GM12878 (cell line): ENCODE data around the gene SETD7. TPM values are rescaled to one million over a fixed set of nuclear protein-coding genes. Genes with fewer than 3 reads are reported as not detected.

ENCODE experiments used
- ATAC-seq: fragments of 200-7000 bp; cut with Tn5 transposase; 3 replicates; pipeline ENCODE4 v1.9.1; 2020; ENCODE audit warnings: mild to moderate bottlenecking, moderate library complexity
- BruUV-seq: library from RNA; stranded (reverse); fragments of 400-500 nt; replicated peaks from 2 replicates; lab custom pipeline; 2021; lab: Mats Ljungman, UMichigan
- CTCF ChIA-PET: fragments of 300-600 bp; sonication (Branson Sonifier 250); formaldehyde crosslinking; extraction: SDS; loops from one replicate; lab custom pipeline; 2021; ENCODE audit warnings: inconsistent platforms; lab: Yijun Ruan, JAX
- POLR2A ChIA-PET: fragments of 350-600 bp; formaldehyde crosslinking; extraction: SDS; loops from one replicate; lab custom pipeline; 2021; ENCODE audit warnings: inconsistent platforms; lab: Charles Lee
- RAD21 ChIA-PET: fragments of 300-600 bp; sonication (Branson Sonifier 250); formaldehyde crosslinking; loops from one replicate; lab custom pipeline; 2023; ENCODE audit warnings: antibody characterized with exemption; ENCODE audit not compliant: unreplicated experiment; lab: Charles Lee
- SMC1A ChIA-PET: fragments of 300-600 bp; sonication (Branson Sonifier 250); formaldehyde crosslinking; loops from one replicate; lab custom pipeline; 2023; ENCODE audit not compliant: unreplicated experiment, uncharacterized antibody; lab: Charles Lee
- DNase-seq: peaks from one replicate; pipeline ENCODE4 v3.0.0-alpha.2; 2011; ENCODE audit warnings: low read depth, low spot score
- FAIRE-seq: peaks from 3 replicates; lab custom pipeline; 2011; peaks lifted over from hg19 to GRCh38; lab: Jason Lieb, UNC
- H2AFZ ChIP-seq: 2 replicates; pipeline ENCODE4 v1.6.0; 2011; ENCODE audit warnings: low read depth, low read length, control low read depth; ENCODE audit not compliant: control insufficient read depth
- H3K27ac ChIP-seq: 2 replicates; pipeline ENCODE4 v1.5.1; 2011; ENCODE audit warnings: control low read depth; ENCODE audit not compliant: control insufficient read depth, insufficient read depth
- H3K27me3 ChIP-seq, 2 experiments: replicated peaks in 1 of 2; 2 replicates each; pipeline versions ENCODE4 v1.6.0 to v1.6.1; 2011; ENCODE audit warnings: low read length in 1 of 2; ENCODE audit not compliant: control insufficient read depth in 2 of 2, insufficient read depth in 2 of 2
- H3K36me3 ChIP-seq, 2 experiments: 2 replicates each; pipeline ENCODE4 v1.5.1; 2011; ENCODE audit warnings: low read length in 1 of 2; ENCODE audit not compliant: control insufficient read depth in 2 of 2, insufficient read depth in 2 of 2
- H3K4me1 ChIP-seq: 2 replicates; pipeline ENCODE4 v1.6.1; 2011; ENCODE audit warnings: mild to moderate bottlenecking, low read length, moderate library complexity, mixed read lengths; ENCODE audit not compliant: control insufficient read depth, insufficient read depth
- H3K4me2 ChIP-seq: 2 replicates; pipeline ENCODE4 v1.6.0; 2011; ENCODE audit warnings: control low read depth; ENCODE audit not compliant: control insufficient read depth, insufficient read depth
- H3K4me3 ChIP-seq: fragments of 200-600 bp; sonication (generic); 2 replicates; pipeline ENCODE4 v1.5.1; 2016
- H3K79me2 ChIP-seq: 2 replicates; pipeline ENCODE4 v1.6.0; 2011; ENCODE audit warnings: low read length; ENCODE audit not compliant: control insufficient read depth, insufficient read depth
- H3K9ac ChIP-seq: 2 replicates; pipeline ENCODE4 v1.8.0; 2011; ENCODE audit warnings: low read length, control low read depth, mixed read lengths; ENCODE audit not compliant: control insufficient read depth, insufficient read depth
- H3K9me3 ChIP-seq: replicated peaks from 3 replicates; pipeline ENCODE4 v1.5.1; 2011; ENCODE audit warnings: mild to moderate bottlenecking, low read length; ENCODE audit not compliant: control insufficient read depth, insufficient read depth
- H4K20me1 ChIP-seq: 2 replicates; pipeline ENCODE4 v1.6.0; 2011; ENCODE audit not compliant: control insufficient read depth, insufficient read depth
- CHD4 ChIP-seq: fragments of 200-600 bp; sonication (generic); IDR thresholded peaks from 2 replicates; pipeline ENCODE4 v1.6.1; 2016; ENCODE audit warnings: mild to moderate bottlenecking
- DPF2 ChIP-seq: fragments of 450-650 bp; IDR thresholded peaks from 2 replicates; pipeline ENCODE4 v1.6.1; 2017; ENCODE audit warnings: mild to moderate bottlenecking
- EED ChIP-seq: sonication (generic); IDR thresholded peaks from 2 replicates; pipeline ENCODE4 v1.6.1; 2016; ENCODE audit warnings: antibody characterized with exemption, low read depth
- JUND ChIP-seq: IDR thresholded peaks from 2 replicates; pipeline ENCODE4 v1.6.1; 2012; ENCODE audit warnings: low read depth, mild to moderate bottlenecking, low read length, improper control_type of control experiment, moderate library complexity
- LARP7 ChIP-seq: fragments of 450-650 bp; IDR thresholded peaks from 2 replicates; pipeline ENCODE4 v1.6.1; 2017; ENCODE audit warnings: mild to moderate bottlenecking
- NFXL1 ChIP-seq: fragments of 450-650 bp; IDR thresholded peaks from 2 replicates; pipeline ENCODE4 v1.6.1; 2017; ENCODE audit warnings: antibody characterized with exemption, mild to moderate bottlenecking, borderline replicate concordance
- POLR2A ChIP-seq: IDR thresholded peaks from 2 replicates; pipeline ENCODE4 v1.6.1; 2011; ENCODE audit warnings: low read depth, mild to moderate bottlenecking, low read length
- ZBED1 ChIP-seq: IDR thresholded peaks from 2 replicates; pipeline ENCODE4 v1.6.1; 2016; ENCODE audit warnings: borderline replicate concordance
- WGBS: methylation state at CpG from one replicate; pipeline ENCODE4 v1.1.6; 2016; ENCODE audit warnings: low lambda C conversion rate; ENCODE audit not compliant: insufficient replicate concordance, insufficient coverage; ENCODE audit errors: missing lambda C conversion rate; 5-methylcytosine and 5-hydroxymethylcytosine counted together
- in situ Hi-C: fragments of 300-500 bp; cut with MboI; formaldehyde crosslinking; loops from 9 replicates; pipeline ENCODE4 v1.14.3; 2018; ENCODE audit warnings: mixed read lengths
- intact Hi-C: fragments of 100-400 bp; cut with micrococcal nuclease; formaldehyde crosslinking; loops from one replicate; pipeline ENCODE4 v1.14.2; 2022; ENCODE audit not compliant: unreplicated experiment
- polyA plus RNA-seq, 11 experiments: library from polyadenylated mRNA; depleted of rRNA in 4 of 11; unstranded in 6 of 11; stranded (reverse) in 5 of 11; fragments of >200 nt; fragmentation: Nextera tagmentation in 4 of 11; fragmentation: Illumina TruSeq in 1 of 11; extraction: Ambion mirVana in 4 of 11; extraction: Trizol in 1 of 11; gene quantifications; 1 replicate in 1 of 11; 2 replicates in 10 of 11; pipeline versions ENCODE4 v1.2.1 to v1.2.3, GENCODE V29; 2011 to 2016; ENCODE audit warnings: inconsistent platforms in 2 of 11, missing spikeins in 2 of 11, low read depth in 1 of 11
- total RNA-seq, 4 experiments: library from RNA; depleted of rRNA in 3 of 4; stranded (reverse); fragments of >200 nt in 3 of 4; fragmentation: Illumina TruSeq in 1 of 4; extraction: Trizol in 1 of 4; gene quantifications; 2 replicates each; pipeline versions ENCODE4 v1.2.1 to v1.2.3, GENCODE V29; 2013 to 2021
- TF ChIP-seq, protein P1 (sequence below): IDR thresholded peaks from 2 replicates; pipeline ENCODE4 v1.6.1; 2012; ENCODE audit warnings: low read depth, low read length, improper control_type of control experiment
- TF ChIP-seq, protein P2 (sequence below): fragments of 450-650 bp; IDR thresholded peaks from 2 replicates; pipeline ENCODE4 v1.6.1; 2017; ENCODE audit warnings: low read depth, mild to moderate bottlenecking, moderate library complexity
- TF ChIP-seq, protein P3 (sequence below): fragments of 450-650 bp; IDR thresholded peaks from 2 replicates; pipeline ENCODE4 v1.6.1; 2017; ENCODE audit warnings: mild to moderate bottlenecking
- TF ChIP-seq, protein P4 (sequence below): fragments of 450-650 bp; IDR thresholded peaks from 2 replicates; pipeline ENCODE4 v1.6.1; 2018; ENCODE audit warnings: borderline replicate concordance, mild to moderate bottlenecking; ENCODE audit not compliant: partially characterized antibody

SETD7 gene
- total and polyA plus RNA-seq, 10 of the 15 experiments (the other 5 are each of a cell fraction or from before 2014, with no cell fraction given): 0.03 to 0.82 (median 0.44) TPM

DNA sequence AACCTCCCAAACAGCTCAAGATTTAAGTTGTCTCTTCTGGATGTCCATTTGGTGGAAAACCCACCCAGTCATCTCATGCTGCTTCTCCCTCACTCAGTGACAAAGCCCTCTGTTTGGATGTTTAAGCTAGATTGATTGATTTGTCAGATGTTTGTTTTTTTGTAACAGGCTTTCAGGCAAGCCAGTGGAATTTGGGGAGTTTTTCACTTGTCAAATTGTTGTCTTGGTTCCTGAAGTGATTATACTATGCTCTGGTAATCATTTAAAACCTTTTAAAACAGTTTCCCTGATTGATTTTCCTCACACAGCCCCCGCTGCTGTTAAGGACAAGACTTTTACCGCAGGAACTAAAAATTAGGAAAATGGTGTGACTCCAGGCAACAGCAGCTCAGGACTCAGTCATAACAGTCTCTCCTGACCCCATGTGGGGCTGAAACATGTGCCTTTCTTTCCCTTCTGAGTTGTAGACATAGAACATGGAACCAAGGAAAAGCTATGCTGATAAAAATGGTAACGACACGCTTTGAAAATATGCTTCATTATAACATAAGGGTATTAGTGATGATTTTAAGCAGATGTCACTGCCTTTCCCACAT is 40.8 kb upstream of the SETD7 start:
- BruUV-seq: no TSS peak
- peaks cover 0 to 2% of the 10 kb centered on the region in 2 experiments; a peak in 2 of 4 replicates for H3K27me3 ChIP-seq
- no peaks in the 10 kb centered on the region for H3K79me2 ChIP-seq
- ChIA-PET CTCF (interaction anchor here (1.1 kb wide), 1 partner anchor 15 kb away, joined by 3 read pairs; no protein-coding TSS in a partner anchor), RAD21 (no interaction called here), SMC1A (no interaction called here), POLR2A (no interaction called here)
- no peak overlapping the region for H3K9ac ChIP-seq
- DNase-seq (no peak), ATAC-seq (no peak), FAIRE-seq (peak; percentile 31)
- H3K4me1 ChIP-seq: no peaks in the 10 kb centered on the region
- no peak overlapping the region for H3K27ac ChIP-seq
- no peaks in the 10 kb centered on the region for H4K20me1 ChIP-seq
- TF ChIP-seq DPF2 (no peak), LARP7 (no peak), CHD4 (no peak), POLR2A (no peak), JUND (no peak), ZBED1 (no peak), EED (no peak), NFXL1 (no peak)
- TF ChIP-seq, protein P1, sequence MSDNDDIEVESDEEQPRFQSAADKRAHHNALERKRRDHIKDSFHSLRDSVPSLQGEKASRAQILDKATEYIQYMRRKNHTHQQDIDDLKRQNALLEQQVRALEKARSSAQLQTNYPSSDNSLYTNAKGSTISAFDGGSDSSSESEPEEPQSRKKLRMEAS: no peak
- TF ChIP-seq, protein P2, sequence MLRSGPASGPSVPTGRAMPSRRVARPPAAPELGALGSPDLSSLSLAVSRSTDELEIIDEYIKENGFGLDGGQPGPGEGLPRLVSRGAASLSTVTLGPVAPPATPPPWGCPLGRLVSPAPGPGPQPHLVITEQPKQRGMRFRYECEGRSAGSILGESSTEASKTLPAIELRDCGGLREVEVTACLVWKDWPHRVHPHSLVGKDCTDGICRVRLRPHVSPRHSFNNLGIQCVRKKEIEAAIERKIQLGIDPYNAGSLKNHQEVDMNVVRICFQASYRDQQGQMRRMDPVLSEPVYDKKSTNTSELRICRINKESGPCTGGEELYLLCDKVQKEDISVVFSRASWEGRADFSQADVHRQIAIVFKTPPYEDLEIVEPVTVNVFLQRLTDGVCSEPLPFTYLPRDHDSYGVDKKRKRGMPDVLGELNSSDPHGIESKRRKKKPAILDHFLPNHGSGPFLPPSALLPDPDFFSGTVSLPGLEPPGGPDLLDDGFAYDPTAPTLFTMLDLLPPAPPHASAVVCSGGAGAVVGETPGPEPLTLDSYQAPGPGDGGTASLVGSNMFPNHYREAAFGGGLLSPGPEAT: no peak
- TF ChIP-seq, protein P3, sequence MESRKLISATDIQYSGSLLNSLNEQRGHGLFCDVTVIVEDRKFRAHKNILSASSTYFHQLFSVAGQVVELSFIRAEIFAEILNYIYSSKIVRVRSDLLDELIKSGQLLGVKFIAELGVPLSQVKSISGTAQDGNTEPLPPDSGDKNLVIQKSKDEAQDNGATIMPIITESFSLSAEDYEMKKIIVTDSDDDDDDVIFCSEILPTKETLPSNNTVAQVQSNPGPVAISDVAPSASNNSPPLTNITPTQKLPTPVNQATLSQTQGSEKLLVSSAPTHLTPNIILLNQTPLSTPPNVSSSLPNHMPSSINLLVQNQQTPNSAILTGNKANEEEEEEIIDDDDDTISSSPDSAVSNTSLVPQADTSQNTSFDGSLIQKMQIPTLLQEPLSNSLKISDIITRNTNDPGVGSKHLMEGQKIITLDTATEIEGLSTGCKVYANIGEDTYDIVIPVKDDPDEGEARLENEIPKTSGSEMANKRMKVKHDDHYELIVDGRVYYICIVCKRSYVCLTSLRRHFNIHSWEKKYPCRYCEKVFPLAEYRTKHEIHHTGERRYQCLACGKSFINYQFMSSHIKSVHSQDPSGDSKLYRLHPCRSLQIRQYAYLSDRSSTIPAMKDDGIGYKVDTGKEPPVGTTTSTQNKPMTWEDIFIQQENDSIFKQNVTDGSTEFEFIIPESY: no peak
- TF ChIP-seq, protein P4, sequence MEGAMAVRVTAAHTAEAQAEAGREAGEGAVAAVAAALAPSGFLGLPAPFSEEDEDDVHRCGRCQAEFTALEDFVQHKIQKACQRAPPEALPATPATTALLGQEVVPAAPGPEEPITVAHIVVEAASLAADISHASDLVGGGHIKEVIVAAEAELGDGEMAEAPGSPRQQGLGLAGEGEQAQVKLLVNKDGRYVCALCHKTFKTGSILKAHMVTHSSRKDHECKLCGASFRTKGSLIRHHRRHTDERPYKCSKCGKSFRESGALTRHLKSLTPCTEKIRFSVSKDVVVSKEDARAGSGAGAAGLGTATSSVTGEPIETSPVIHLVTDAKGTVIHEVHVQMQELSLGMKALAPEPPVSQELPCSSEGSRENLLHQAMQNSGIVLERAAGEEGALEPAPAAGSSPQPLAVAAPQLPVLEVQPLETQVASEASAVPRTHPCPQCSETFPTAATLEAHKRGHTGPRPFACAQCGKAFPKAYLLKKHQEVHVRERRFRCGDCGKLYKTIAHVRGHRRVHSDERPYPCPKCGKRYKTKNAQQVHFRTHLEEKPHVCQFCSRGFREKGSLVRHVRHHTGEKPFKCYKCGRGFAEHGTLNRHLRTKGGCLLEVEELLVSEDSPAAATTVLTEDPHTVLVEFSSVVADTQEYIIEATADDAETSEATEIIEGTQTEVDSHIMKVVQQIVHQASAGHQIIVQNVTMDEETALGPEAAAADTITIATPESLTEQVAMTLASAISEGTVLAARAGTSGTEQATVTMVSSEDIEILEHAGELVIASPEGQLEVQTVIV: no peak
- no peaks in the 10 kb centered on the region for H3K9me3 ChIP-seq
- no peak overlapping the region for H3K4me2 ChIP-seq
- H2AFZ ChIP-seq: no peak overlapping the region
- H3K4me3 ChIP-seq: no peak overlapping the region
- H3K36me3 ChIP-seq: no peaks in the 10 kb centered on the region
- intact Hi-C loops (no loop called here), in situ Hi-C loops (no loop called here)
- 30% methylated on average over 4 of the region's 4 CpGs for WGBS
